Activated CD8-positive, alpha-beta memory T cell treated with anti-CD3 and anti-CD28 coated beads, Interleukin-2, amount 50 U/mL, for 24 hours (primary cell): ENCODE data around the gene VPS13C.

Experiments
- DNase-seq: peaks from one replicate; pipeline ENCODE4 v3.0.0-alpha.2; 2020; ENCODE audit errors: extremely low read depth

VPS13C gene, protein sequence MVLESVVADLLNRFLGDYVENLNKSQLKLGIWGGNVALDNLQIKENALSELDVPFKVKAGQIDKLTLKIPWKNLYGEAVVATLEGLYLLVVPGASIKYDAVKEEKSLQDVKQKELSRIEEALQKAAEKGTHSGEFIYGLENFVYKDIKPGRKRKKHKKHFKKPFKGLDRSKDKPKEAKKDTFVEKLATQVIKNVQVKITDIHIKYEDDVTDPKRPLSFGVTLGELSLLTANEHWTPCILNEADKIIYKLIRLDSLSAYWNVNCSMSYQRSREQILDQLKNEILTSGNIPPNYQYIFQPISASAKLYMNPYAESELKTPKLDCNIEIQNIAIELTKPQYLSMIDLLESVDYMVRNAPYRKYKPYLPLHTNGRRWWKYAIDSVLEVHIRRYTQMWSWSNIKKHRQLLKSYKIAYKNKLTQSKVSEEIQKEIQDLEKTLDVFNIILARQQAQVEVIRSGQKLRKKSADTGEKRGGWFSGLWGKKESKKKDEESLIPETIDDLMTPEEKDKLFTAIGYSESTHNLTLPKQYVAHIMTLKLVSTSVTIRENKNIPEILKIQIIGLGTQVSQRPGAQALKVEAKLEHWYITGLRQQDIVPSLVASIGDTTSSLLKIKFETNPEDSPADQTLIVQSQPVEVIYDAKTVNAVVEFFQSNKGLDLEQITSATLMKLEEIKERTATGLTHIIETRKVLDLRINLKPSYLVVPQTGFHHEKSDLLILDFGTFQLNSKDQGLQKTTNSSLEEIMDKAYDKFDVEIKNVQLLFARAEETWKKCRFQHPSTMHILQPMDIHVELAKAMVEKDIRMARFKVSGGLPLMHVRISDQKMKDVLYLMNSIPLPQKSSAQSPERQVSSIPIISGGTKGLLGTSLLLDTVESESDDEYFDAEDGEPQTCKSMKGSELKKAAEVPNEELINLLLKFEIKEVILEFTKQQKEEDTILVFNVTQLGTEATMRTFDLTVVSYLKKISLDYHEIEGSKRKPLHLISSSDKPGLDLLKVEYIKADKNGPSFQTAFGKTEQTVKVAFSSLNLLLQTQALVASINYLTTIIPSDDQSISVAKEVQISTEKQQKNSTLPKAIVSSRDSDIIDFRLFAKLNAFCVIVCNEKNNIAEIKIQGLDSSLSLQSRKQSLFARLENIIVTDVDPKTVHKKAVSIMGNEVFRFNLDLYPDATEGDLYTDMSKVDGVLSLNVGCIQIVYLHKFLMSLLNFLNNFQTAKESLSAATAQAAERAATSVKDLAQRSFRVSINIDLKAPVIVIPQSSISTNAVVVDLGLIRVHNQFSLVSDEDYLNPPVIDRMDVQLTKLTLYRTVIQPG (N-terminal part only)

DNA sequence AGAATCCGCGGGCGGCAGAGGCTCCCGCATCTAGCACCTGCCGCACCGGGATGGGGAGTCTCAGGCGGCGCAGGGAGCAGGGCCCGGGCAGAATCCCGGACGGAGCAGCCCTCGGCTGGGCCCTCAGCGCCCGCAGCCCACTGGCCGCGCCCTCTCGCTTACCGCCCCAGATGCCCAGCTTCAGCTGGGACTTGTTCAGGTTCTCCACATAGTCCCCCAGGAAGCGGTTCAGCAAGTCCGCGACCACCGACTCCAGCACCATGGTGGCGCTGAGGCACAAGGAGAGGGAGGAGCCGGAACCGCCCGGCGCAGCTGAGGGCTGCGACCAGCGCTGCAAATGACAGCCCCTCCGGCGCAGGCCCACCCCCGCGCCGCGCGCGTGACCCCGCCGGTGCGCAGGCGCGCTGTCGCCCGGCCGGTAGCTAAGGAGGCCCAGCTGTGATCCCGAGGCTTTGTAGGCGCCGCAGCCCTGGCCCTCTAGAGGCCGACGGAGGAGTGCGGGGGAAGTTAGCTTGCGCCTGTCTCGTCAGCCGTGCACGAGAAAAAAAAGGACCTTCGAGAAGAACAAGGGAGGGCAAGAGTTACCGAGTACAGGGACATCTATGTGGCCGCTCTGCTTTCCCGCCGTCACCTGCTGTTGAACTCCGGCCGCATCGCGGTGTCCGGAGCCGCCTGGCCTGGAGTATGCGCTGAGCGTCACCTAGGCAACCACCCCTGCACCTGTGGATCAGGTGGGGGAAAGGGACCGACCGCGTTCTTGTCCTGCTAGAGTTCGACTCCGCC, at the start of gene VPS13C:
Gene VPS13C, minus strand, starts transcription at position 335 of the 783 bp plus-strand sequence. Its CDS starts 73 bp downstream, at position 262.
- peak; percentile 74 for DNase-seq

DNA sequence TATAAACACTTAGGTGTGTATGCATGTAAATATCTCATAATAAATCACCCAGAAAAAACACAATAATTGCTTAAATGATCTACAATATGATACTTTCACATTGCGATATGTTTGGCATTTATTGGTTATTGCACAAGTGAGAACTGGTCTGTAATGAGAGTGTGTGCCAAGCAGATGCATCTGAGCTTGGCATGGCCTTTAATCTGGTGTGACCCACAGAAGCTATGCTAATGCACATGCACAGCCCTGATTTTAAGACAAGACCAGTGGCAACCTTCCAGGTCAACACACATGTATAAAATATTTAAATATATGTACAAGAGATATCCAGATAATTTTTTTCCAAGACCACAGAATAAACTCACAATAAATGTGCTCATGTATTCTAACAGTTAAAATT, 49.2 kb upstream of the VPS13C start:
- no peak for DNase-seq

DNA sequence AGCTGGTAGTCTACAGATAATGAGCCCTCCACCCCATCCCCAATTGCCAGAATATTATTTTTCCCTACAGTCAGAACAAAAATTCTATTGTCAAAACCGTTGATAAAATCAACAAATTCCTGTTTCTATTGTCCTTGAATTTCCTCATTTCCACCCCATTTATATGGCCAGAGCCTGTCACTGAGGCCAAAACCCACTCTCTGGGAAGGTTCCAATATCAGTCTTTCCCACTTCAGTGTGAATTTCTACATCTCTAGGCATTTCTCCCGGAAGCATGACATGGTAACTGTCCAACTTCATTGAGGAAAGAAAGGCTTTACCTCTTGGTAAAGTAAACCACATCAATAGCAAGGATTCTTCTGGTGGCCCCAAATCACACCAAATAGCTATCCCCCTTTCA, 48.2 kb upstream of the VPS13C start:
- DNase-seq, result no peak

DNA sequence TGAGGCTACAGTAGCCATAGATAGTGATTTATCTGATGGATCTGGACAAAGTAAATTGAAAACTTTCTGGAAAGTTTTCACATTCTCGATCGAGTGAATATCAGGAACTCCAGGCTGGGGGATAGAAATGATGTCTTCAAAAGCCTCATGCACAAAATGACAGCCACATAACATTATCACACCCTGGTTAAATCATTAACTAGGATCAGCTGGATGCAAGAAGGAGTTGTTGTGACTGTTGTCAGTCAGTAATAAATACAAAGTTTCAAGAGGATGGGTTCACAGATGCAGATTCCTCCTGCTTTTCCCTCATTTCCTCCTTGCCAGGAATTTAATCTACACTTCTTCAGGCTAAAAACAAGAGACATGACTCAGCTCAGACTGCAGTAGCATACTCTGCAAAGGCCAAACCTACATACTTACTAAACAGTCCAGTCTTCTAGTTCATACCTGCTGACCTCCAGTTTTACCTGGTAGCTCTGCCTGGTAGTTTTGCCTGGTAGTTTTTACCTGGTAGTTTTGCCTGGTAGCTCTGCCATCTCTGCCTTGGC, 47.4 kb upstream of the VPS13C start:
- no peak for DNase-seq

DNA sequence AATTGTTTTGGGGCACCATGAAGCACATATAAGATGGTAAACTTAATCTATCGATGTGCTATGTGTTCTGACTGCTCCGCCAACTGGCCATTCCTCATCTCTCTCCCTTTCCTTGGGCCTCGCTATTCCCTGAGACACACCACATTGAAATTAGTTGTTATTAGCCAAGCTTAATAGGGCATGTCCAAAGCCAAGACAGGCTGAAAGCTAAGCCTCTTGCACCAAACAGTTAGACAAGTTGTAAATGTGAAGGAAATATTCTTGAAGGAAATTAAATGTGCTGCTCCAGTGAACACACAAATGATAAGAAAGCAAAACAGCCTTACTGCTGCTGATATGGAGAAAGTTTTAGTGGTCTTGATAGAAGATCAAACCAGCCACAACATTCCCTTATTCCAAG, 45.8 kb upstream of the VPS13C start:
- DNase-seq, result no peak

DNA sequence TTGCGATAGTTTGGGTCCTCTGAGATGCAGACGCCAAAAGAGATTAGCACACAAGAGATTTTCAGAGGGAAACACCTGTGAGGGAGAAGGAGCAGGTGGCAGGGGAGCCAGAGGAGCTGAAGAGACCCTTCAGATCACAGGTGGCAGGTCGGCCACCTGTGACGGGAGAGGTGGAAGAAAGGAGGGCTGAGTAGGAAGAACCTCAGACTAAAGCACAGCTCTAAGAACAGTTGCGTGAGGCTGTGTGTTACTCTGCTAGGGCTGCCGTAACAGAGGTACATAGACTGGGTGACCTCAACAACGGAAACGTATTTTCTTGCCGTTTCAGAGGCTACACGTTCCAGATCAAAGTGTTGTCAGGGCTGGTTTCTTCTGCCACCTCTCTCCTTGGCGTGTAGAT, 45.0 kb upstream of the VPS13C start:
- DNase-seq, result no peak

DNA sequence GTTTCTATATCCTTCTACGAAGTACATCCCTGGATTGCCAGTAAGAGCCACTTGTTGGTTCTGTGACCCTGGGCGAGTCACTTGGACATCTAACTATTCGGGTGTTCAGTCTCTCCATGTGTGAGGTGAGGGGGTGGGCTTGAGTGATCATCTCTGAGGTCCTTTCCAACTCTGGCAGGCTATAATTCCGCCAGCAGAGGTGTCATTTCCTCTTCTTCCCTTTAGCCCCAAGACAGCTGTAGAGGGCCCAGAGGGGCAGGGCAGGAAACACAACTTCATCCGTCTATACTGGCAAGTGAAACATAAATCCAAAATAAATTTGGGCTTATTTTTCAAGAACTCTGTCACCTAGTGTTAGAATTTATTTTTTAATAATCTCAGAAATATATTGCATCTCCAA, 44.6 kb upstream of the VPS13C start:
- no peak for DNase-seq

DNA sequence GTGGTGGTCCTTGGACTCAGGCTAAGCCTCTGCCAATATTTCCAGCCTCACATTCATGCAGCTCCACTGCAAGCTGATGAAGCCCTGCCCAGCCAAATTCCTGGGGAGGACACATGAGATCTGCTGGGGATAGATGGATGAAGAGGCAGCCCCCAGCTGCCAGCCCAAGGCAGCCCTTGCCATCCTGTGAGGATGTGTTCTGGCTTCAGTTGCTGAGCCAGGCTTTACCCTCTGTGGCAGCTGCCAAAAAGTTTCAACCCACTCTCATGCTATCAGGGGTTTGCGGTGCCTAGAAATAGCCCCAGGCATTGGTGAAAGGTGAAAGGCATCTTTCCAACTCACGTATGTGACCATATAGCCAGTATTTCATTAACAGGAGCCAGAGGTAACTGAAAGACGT, 44.2 kb upstream of the VPS13C start:
- DNase-seq, result no peak

DNA sequence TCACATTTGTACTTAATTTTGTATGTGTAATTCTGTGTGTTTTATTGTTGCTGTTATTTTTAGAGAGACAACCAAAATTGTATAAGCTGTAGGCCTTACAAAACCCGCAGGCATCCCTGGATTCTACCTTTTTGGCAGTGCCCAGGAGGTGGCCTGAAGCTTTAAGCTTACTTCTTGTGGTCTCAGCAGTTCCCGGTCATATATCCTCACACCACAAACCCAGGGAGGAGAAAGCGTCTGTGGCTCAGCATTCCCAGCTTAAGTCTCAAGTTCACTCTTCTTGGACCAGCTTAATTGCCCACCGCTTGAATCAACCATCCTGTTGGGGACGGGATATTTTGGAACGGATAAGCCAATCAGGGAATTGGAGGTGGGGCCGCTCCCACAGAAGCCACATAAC, 43.2 kb upstream of the VPS13C start:
- no peak for DNase-seq

DNA sequence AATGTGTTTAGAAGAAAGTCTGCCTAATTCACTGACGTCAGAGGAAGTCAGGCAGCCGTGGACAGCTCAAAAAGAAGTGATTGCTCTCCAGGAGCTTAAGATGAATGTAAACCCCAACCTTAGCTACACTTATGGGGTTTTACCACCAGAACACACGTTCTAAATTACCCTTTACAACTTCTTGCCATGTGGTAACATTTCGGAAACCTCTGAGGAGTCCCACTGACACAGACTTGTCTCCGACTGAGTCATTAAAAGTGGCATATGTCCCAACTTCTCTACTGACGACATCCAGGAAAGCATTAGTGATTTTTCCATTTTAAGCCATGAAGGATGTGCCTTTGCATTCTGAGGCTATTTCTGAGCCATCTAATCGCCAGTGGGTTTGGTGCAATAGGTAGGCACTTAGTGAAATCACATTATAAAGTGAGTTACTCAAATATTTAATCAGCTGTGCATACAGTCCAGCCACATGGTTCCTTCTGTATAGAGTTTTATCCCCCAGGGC, 38.9 kb upstream of the VPS13C start:
- no peak for DNase-seq

DNA sequence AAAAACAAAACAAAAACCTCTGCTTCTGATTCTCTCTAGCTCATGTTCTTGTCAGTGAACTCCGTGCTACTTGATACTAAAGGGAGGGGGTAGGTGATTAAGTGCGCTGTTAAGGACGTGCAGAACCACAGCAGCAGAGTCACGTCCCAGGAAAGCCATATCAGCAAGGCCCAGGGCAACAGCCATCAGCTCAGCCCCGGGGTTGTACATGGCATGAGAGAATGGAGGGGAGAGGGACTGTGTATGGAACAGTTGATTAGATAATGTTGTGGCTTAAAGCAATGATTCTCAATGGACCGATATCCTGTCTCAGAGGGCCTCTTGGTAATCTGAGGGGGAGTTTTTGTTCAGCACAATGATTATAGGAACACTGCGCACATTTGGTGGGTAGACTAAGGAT, 34.1 kb upstream of the VPS13C start:
- no peak for DNase-seq

DNA sequence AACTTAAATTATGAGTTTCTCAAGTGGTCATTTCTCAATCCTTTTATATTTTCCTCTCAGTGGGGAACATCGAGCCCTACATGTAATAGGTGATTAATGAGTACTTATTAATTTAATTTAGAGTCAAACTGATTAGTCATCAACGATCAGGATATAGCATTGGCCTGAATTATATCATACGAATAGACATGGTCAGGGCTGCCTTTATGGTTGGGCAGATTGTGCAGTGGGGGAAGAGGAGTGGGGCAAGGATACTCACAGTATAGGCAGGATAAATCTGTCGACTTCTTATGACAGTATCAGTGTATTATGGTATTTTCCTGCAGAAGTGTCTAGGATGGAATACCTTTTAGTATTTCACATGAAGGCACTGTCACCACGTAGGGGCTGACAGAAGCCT, 33.6 kb upstream of the VPS13C start:
- DNase-seq, result no peak

DNA sequence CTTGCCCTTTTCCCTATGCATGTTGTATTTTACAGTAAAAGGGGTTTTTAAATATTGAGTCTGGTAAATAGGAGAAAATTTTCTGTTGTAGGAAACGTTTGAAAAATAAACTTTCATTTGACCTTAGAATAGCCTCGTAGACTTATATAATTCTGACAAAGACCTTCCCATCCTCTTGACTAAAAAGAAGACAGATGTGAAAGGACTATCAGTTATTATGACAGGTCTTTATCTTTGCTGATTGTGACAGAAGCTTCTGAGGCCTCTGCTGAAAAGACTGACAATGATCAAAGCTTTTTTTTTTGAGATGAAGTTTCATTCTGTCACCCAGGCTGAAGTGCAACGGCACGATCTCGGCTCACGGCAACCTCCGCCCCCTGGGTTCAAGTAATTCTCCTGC, 30.7 kb upstream of the VPS13C start:
- no peak for DNase-seq

DNA sequence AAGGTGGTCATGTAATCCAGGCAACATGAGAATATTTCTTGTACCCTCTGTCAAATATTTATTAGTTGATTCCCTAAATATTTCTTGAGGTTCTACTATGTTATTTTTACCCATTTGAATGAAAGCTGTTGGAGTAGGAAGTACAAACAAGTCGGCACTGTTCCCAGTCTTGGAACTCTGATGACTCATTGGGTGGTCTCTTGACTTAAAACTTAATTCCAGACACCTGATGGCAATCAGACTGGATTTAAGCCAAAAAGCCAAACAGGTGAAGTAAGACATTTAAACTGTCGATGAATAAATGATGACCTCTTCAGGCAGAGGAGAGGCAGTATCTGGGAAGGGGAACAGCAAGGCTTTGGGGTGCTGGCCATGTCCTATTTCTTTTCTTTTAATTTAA, 29.4 kb upstream of the VPS13C start:
- no peak for DNase-seq

DNA sequence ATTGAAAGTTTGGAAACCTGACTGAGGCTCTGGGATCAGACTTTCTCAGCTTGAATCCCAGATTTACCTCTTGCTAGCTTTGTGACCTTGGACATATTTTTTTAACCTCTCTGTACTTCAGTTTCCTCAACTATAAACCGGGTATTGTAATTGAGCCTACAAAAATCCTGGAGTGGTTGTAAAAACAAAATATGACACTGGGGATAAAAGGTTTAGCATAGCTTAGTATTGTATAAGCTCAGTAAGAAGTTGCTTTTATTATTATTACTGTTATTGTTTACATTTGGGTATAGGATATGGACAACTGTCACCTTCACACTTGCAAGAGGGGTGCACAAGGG, 28.1 kb upstream of the VPS13C start:
- no peak for DNase-seq

DNA sequence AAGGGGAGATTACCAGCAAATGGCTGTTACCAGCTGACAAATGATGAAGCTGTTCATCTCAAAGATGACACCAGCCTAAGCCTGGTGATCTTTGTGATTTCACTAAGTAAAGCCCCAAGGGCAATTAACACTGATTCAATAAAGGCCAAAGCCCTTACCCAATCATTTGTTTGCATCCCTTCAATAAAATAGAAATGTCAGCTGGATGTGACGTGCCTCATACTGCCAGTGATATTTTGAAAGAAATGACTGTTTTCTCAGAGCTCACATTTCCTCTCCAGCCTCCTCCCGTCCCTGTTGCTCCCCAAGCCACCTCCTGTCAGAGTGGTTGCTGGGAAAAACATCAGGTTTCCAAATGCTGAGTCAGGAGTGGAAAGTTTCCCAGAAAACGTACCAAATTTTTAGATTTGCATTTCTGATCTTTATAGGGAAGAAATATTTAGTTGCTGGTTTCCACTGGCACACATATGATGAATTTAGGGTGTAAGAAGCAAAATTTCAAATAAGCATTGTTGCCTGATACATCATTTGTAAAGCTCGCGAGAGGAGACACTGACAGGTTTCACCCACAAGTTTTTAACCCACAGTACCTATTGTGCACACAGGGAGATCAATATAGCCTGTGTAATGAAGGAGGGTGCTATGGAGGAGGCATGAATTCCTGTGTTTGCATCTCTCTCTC, 27.6 kb upstream of the VPS13C start:
- no peak for DNase-seq

DNA sequence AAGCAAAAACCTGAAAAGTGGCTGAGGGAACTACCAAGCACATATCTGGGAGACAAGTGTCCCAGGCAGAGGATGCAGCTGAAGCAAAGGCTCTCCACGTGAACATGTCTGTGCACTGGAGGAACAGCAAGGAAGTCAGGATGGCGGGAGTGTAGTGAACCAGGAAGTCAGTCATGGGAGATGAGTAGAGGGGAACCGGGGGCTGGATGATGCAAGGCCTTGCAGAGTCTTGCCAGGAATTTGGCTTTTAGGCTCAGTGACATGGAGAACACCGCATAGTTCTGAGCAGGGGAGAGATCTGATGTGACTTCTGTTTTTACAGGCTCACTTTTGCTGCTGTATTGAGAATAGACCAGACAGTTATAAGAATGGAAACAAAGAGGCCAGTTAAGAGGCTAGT, 25.5 kb upstream of the VPS13C start:
- DNase-seq, result no peak

DNA sequence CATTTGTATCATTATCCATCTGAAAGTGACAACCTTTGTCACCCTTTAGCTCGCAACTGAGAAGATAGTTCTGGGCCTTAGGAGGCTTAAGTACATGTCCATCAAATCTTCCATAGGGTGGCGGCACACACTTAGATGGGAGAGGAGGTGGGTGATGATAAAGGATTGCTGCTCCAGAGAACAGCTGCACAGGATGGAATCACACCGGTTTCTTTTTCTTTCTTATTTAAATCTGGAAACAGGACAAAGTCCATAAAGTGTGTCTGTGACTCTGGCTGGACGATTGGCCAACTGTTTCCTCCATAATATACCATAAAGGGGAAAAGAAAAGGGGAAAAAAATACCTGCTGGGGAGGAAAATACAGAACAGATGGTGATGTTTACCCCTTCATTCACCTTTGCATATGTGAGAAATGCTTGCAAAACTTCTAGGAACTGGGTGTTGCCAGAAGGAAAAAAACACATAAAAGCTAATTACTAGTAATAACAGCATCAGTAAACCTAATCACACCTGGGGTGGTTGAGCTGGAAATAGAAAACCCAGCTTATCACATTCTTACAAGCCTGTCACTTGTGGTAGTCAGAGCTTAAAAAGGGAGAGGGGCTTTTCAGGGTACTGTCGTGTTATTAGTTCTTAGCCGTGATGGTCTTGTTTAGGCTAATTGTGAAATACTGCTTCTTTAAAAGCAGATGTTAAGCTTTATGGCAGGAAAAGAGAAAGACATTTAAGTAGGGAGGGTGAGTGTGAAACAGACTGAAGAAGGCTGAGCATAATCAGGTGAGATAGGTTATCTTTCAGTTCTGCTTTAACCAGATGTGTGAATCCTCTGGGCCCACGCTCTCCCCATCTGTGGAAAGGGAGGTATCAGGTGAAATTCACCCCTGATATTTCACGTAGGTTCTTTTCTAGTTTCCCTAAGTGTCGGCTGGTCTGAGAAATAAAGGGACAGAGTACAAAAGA, 23.2 kb upstream of the VPS13C start:
- DNase-seq, result no peak

DNA sequence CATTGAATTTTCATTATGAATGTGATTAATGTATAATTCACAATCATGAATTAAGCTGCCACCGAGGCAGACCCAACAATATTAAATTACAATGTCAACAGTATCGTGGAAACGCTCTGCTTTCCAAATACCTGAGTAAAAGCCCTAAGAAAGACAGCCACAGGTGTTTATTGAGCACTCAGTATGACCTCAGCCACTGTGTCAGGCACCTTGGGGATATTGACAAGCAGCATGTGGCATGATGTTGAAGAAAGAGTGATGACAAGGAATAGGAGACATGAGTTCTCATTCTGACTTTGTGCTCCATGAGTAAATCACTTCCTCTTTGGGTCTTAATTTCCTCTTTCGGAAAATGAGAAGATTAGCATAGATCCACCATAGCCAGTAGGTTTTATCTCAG, 19.3 kb upstream of the VPS13C start:
- no peak for DNase-seq
